Measurements from ENCODE around the gene TMED4.

- no peak for TF ChIP-seq CTCF (conservative IDR thresholded peaks at IDR 0.05; ENCODE audit: low read depth in 2 of 2)
- TF ChIP-seq EZH2 (IDR thresholded peaks at IDR 0.05; ENCODE audit: low read depth, unreplicated experiment), result no peak
- no peak for TF ChIP-seq JUNB (IDR thresholded peaks at IDR 0.05; ENCODE audit: unreplicated experiment)
- TF ChIP-seq POLR2AphosphoS5 (IDR thresholded peaks at IDR 0.05; ENCODE audit: low read depth), result peak; percentile 98
- TF ChIP-seq CREB1 (CRISPR knock-in tag; IDR thresholded peaks at IDR 0.05; ENCODE audit: low read depth), result peak; percentile 70; the same call in 1 of the 2 replicates
Measured at GRCh38 chr7:44581879-44582603, at the start of gene TMED4.
